ENCODE measurements around the gene MEAF6. TPM values are rescaled to one million over a fixed set of nuclear protein-coding genes. Genes with fewer than 3 reads are reported as not detected.

MEAF6 gene
- polyA plus RNA-seq (2013, experiment 1 of 2), result 64.9 TPM
- polyA plus RNA-seq (2013, experiment 2 of 2), result 65.6 TPM

DNA sequence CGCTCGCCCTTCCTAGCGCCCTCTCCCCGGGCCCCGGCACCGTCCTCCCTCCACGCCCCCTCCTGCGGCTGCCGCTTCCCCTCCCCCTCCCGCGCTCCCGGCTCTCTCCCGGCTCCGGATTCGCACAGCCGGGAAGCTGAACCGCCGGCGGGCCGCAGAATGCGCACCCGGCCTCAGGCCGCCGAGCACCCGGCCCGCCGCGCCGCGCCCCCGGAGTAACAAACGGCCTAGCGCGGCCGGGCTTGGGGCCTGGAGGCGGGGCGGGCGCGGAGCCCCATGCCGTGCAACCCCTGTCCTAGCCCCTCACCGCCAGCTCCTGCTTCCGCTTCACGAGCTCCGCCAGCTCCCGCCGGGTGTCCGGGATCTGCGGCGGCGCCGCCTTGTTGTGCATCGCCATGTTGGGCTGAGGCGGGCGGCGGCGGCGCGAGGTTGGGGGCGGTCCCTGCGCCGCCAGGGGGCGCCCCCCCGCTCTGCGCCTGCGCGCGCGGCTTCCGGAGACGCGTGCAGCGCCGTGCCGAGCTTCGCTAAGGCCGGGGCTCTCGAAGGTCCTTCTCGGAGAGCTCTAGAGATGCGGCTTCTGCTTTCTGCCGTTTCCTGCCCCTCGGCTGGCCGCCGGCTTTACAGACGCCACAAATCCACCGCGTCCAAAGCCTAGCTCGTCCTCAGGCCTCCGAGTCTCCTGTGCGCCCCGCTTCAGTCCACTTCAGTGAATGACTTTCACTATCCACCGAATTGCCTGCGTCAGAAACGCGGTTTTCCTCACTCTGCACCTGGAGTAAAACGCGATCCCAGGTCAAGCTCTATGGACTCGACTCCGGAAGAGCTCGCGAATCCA is at the start of gene MEAF6:
Gene MEAF6, minus strand, starts transcription at position 417 of the 835 bp plus-strand sequence. Its CDS starts 20 bp downstream, at position 397.
- no peak within 1 kb of the TSS for H2AK5ac ChIP-seq (ENCODE audit: low read depth, low read length)
- H3K9ac ChIP-seq (ENCODE audit: low read depth, low read length, poor library complexity), result peak within 1 kb of the TSS; percentile 94
- H3K9me3 ChIP-seq (replicated peaks in 1 of 2; ENCODE audit: control insufficient read depth in 2 of 2, insufficient read depth in 1 of 2, low read depth in 1 of 2, low read length in 2 of 2), result no peaks in the 10 kb centered on the region
- H2BK12ac ChIP-seq (ENCODE audit: low read length), result no peak within 1 kb of the TSS
- peak within 1 kb of the TSS; percentile 53 for H3K4ac ChIP-seq (ENCODE audit: low read length)
- peak within 1 kb of the TSS; percentile 96 for H3K18ac ChIP-seq (ENCODE audit: low read length)
- peaks cover 2% of the 10 kb centered on the region for H3K79me1 ChIP-seq (ENCODE audit: low read depth, low read length)
- WGBS, 2 donors (ENCODE audit: extremely low coverage in 2 of 2, insufficient read length in 2 of 2, insufficient replicate concordance in 1 of 2), result no CpG with 5 or more reads among the region's 100 CpGs
- peak within 1 kb of the TSS; percentile 75 for H2BK15ac ChIP-seq (ENCODE audit: low read length)
- H2BK120ac ChIP-seq (ENCODE audit: low read depth, low read length), result no peak within 1 kb of the TSS
- peak within 1 kb of the TSS; percentile 8 for H3K23ac ChIP-seq (ENCODE audit: low read depth, low read length, poor library complexity)
- peak within 1 kb of the TSS; percentile 94 for H2BK5ac ChIP-seq (ENCODE audit: low read length)
- peak; percentile 87 for DNase-seq (ENCODE audit: low spot score)
- peak within 1 kb of the TSS; percentile 78 for H3K27ac ChIP-seq (replicated peaks; ENCODE audit: low read length)
- no peak within 1 kb of the TSS for H4K91ac ChIP-seq (ENCODE audit: low read depth, low read length, poor library complexity)
- H3K14ac ChIP-seq (ENCODE audit: low read length), result peak within 1 kb of the TSS; percentile 71
- no peak within 1 kb of the TSS for H4K8ac ChIP-seq (ENCODE audit: low read depth, low read length)
- H3K27me3 ChIP-seq (ENCODE audit: control insufficient read depth in 3 of 3, insufficient read depth in 3 of 3, low read depth in 1 of 3, low read length in 3 of 3), result peaks cover 0 to 2% (median 0%) of the 10 kb centered on the region in 3 experiments
- H3K4me2 ChIP-seq (ENCODE audit: insufficient read depth, low read length, poor library complexity, severe bottlenecking), result peak within 1 kb of the TSS; percentile 92
- H3K4me1 ChIP-seq (ENCODE audit: control insufficient read depth in 2 of 2, insufficient read depth in 1 of 2, low read depth in 1 of 2, low read length in 2 of 2), result peaks cover 9 to 12% of the 10 kb centered on the region in 2 donors
- peaks cover 4 to 30% of the 10 kb centered on the region in 2 donors for H3K36me3 ChIP-seq (replicated peaks in 1 of 2; ENCODE audit: control insufficient read depth in 2 of 2, insufficient read depth in 2 of 2, low read length in 2 of 2)
- peak within 1 kb of the TSS; percentile 60 to 94 for H3K4me3 ChIP-seq (ENCODE audit: low read length in 2 of 2)
- H2AFZ ChIP-seq (ENCODE audit: low read length), result peak within 1 kb of the TSS; percentile 90

DNA sequence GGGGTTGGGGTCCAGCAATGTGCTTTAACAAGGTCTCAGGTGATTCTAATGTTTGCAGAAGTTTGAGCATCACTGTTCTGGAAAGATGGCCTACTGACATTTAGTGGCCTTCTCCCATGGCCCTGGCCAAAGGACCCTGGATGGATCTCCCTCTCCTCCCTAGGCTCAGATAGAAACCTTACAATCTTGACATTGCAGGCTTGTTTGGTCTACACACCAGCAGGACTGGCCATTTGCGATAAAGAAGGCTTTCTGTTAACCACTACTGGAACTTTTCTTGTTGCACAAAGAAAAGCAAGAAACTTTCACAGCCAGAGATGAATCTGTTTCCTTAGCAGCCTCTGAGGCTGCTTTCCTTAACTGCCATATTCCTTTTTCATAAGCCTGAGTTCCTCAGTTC is 48.4 kb upstream of the MEAF6 start:
- Histone ChIP-seq H2AK5ac (ENCODE audit: low read depth, low read length) (no peak overlapping the region), H2BK15ac (ENCODE audit: low read length) (no peak overlapping the region), H3K79me1 (ENCODE audit: low read depth, low read length) (peaks cover 3% of the 10 kb centered on the region), H2BK120ac (ENCODE audit: low read depth, low read length) (no peak overlapping the region), H3K4me1 (ENCODE audit: control insufficient read depth in 2 of 2, insufficient read depth in 1 of 2, low read depth in 1 of 2, low read length in 2 of 2) (no peaks in the 10 kb centered on the region), H3K9ac (ENCODE audit: low read depth, low read length, poor library complexity) (no peak overlapping the region), H4K8ac (ENCODE audit: low read depth, low read length) (no peak overlapping the region), H3K9me3 (replicated peaks in 1 of 2; ENCODE audit: control insufficient read depth in 2 of 2, insufficient read depth in 1 of 2, low read depth in 1 of 2, low read length in 2 of 2) (no peaks in the 10 kb centered on the region), H2BK5ac (ENCODE audit: low read length) (no peak overlapping the region), H2BK12ac (ENCODE audit: low read length) (no peak overlapping the region), H3K36me3 (replicated peaks in 1 of 2; ENCODE audit: control insufficient read depth in 2 of 2, insufficient read depth in 2 of 2, low read length in 2 of 2) (peaks cover 41 to 71% of the 10 kb centered on the region in 2 donors), H3K27me3 (ENCODE audit: control insufficient read depth in 3 of 3, insufficient read depth in 3 of 3, low read depth in 1 of 3, low read length in 3 of 3) (no peaks in the 10 kb centered on the region), H3K23ac (ENCODE audit: low read depth, low read length, poor library complexity) (no peak overlapping the region), H3K4me2 (ENCODE audit: insufficient read depth, low read length, poor library complexity, severe bottlenecking) (no peak overlapping the region), H3K27ac (replicated peaks; ENCODE audit: low read length) (no peak overlapping the region), H2AFZ (ENCODE audit: low read length) (no peak overlapping the region), H3K18ac (ENCODE audit: low read length) (no peak overlapping the region), H3K4me3 (ENCODE audit: low read length in 2 of 2) (no peak overlapping the region), H3K4ac (ENCODE audit: low read length) (no peak overlapping the region), H3K14ac (ENCODE audit: low read length) (no peak overlapping the region), H4K91ac (ENCODE audit: low read depth, low read length, poor library complexity) (no peak overlapping the region)
- WGBS, 2 donors (ENCODE audit: extremely low coverage in 2 of 2, insufficient read length in 2 of 2, insufficient replicate concordance in 1 of 2), result no CpG with 5 or more reads among the region's 1 CpG
- DNase-seq (ENCODE audit: low spot score), result no peak

DNA sequence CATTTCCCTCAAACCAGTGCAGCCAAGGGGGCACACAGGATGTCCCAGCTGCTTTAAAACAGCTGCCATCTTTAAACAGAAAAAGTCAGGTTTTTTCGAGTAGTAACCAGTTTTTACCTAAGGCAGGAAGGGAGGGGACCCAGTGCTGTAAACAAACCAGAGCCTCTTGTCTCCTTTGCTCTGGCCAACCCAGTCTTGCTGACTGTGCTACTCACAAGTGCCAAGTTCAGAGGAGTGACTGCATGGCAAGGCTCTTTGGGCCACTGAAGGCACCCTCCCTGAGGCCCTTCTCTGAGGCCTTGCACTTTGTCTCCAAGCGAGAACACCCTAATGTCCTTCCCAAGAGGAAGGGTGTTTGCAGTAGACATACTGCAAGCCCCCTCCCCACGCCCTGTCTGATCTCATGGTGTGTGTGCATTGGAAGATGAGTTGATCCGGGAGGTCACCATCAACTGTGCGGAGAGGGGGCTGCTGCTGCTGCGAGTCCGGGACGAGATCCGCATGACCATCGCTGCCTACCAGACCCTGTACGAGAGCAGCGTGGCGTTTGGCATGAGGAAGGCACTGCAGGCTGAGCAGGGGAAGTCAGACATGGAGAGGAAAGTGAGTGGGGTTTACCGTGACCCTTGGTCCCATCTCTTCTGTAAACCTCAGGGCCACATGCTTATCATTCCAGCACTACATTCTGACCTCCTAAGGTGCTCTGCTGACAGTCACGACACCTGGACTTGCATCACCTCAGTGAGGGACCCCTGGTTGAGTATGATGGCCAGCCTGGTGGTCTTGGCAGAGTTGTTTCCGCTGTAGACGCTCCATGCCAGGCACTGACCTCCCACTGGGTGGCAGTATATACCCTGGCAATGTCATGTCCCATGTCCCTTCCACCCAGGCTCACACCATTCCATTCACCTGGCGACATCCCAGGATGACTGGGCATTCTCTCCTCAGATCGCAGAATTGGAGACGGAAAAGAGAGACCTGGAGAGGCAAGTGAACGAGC is 46.9 kb upstream of the MEAF6 start:
- Histone ChIP-seq H2BK5ac (ENCODE audit: low read length) (no peak overlapping the region), H3K9ac (ENCODE audit: low read depth, low read length, poor library complexity) (no peak overlapping the region), H3K27ac (replicated peaks; ENCODE audit: low read length) (no peak overlapping the region), H3K79me1 (ENCODE audit: low read depth, low read length) (peaks cover 3% of the 10 kb centered on the region), H2AFZ (ENCODE audit: low read length) (no peak overlapping the region), H2AK5ac (ENCODE audit: low read depth, low read length) (no peak overlapping the region), H3K4me2 (ENCODE audit: insufficient read depth, low read length, poor library complexity, severe bottlenecking) (no peak overlapping the region), H4K91ac (ENCODE audit: low read depth, low read length, poor library complexity) (no peak overlapping the region), H4K8ac (ENCODE audit: low read depth, low read length) (no peak overlapping the region), H3K23ac (ENCODE audit: low read depth, low read length, poor library complexity) (no peak overlapping the region), H3K18ac (ENCODE audit: low read length) (no peak overlapping the region), H2BK15ac (ENCODE audit: low read length) (no peak overlapping the region), H2BK12ac (ENCODE audit: low read length) (no peak overlapping the region), H3K4me1 (ENCODE audit: control insufficient read depth in 2 of 2, insufficient read depth in 1 of 2, low read depth in 1 of 2, low read length in 2 of 2) (peaks cover 5 to 10% of the 10 kb centered on the region in 2 donors), H3K36me3 (replicated peaks in 1 of 2; ENCODE audit: control insufficient read depth in 2 of 2, insufficient read depth in 2 of 2, low read length in 2 of 2) (peaks cover 28 to 56% of the 10 kb centered on the region in 2 donors), H3K4ac (ENCODE audit: low read length) (no peak overlapping the region), H3K4me3 (ENCODE audit: low read length in 2 of 2) (no peak overlapping the region), H3K9me3 (replicated peaks in 1 of 2; ENCODE audit: control insufficient read depth in 2 of 2, insufficient read depth in 1 of 2, low read depth in 1 of 2, low read length in 2 of 2) (no peaks in the 10 kb centered on the region), H2BK120ac (ENCODE audit: low read depth, low read length) (no peak overlapping the region), H3K14ac (ENCODE audit: low read length) (no peak overlapping the region), H3K27me3 (ENCODE audit: control insufficient read depth in 3 of 3, insufficient read depth in 3 of 3, low read depth in 1 of 3, low read length in 3 of 3) (no peaks in the 10 kb centered on the region)
- DNase-seq (ENCODE audit: low spot score), result no peak
- no CpG with 5 or more reads among the region's 21 CpGs for WGBS, 2 donors (ENCODE audit: extremely low coverage in 2 of 2, insufficient read length in 2 of 2, insufficient replicate concordance in 1 of 2)

Measured in neuronal stem cell (in vitro differentiated cells).